GM19328 (cell line): ENCODE measurements around the gene OR56A5.

Source experiments
- ATAC-seq: cut with Tn5 transposase; IDR thresholded peaks from one replicate; pipeline ENCODE4 v1.9.1; 2021; ENCODE audit warnings: mild to moderate bottlenecking, moderate library complexity; ENCODE audit not compliant: unreplicated experiment

The OR56A5 gene

GRCh38 chr11:5933116-5933515 is 35.2 kb downstream of the OR56A5 start:
- no peak for ATAC-seq

GRCh38 chr11:5932671-5933070 is 35.6 kb downstream of the OR56A5 start:
- ATAC-seq: no peak

GRCh38 chr11:5931061-5931460 is 37.2 kb downstream of the OR56A5 start:
- no peak for ATAC-seq

- no peak for ATAC-seq
These were observed 37.7 kb downstream of the OR56A5 start for GRCh38 chr11:5930614-5931013.

- no peak for ATAC-seq
These were observed 38.5 kb downstream of the OR56A5 start for GRCh38 chr11:5929571-5930368.

- ATAC-seq: no peak
These were observed 39.5 kb downstream of the OR56A5 start for GRCh38 chr11:5928811-5929210.

- ATAC-seq: no peak
These were observed 40.0 kb downstream of the OR56A5 start for GRCh38 chr11:5928271-5928670.

- ATAC-seq: no peak
These were observed 44.5 kb downstream of the OR56A5 start for GRCh38 chr11:5923794-5924193.

- peak; percentile 28 for ATAC-seq
These were observed 44.9 kb downstream of the OR56A5 start for GRCh38 chr11:5923427-5923776.

GRCh38 chr11:5922749-5923426 is 45.4 kb downstream of the OR56A5 start:
- peak; percentile 67 for ATAC-seq
